Mononuclear cell (primary cell): ENCODE results near the gene PIGU. TPM values are rescaled to one million over a fixed set of nuclear protein-coding genes. Genes with fewer than 3 reads are reported as not detected.

Source experiments
- H3K27me3 ChIP-seq: 2 replicates; pipeline ENCODE4 v1.6.0; 2011; ENCODE audit warnings: low read length, control low read depth; ENCODE audit not compliant: insufficient read depth
- H3K4me1 ChIP-seq: 2 replicates; pipeline ENCODE4 v1.5.1; 2011; ENCODE audit warnings: mild to moderate bottlenecking, low read length, control low read depth; ENCODE audit not compliant: insufficient read depth
- H3K4me3 ChIP-seq: 2 replicates; pipeline ENCODE4 v1.5.1; 2011; ENCODE audit warnings: mild to moderate bottlenecking, low read length, moderate library complexity
- H3K9me3 ChIP-seq: 2 replicates; pipeline ENCODE4 v1.5.1; 2011; ENCODE audit warnings: low read depth, mild to moderate bottlenecking, control low read depth, low read length
- total RNA-seq: library from RNA; depleted of rRNA; stranded (reverse); fragments of >200 nt; gene quantifications from one replicate; pipeline ENCODE4 v1.2.3, GENCODE V29; 2012

Gene PIGU
- total RNA-seq, 1 donor: 4.3 TPM

DNA sequence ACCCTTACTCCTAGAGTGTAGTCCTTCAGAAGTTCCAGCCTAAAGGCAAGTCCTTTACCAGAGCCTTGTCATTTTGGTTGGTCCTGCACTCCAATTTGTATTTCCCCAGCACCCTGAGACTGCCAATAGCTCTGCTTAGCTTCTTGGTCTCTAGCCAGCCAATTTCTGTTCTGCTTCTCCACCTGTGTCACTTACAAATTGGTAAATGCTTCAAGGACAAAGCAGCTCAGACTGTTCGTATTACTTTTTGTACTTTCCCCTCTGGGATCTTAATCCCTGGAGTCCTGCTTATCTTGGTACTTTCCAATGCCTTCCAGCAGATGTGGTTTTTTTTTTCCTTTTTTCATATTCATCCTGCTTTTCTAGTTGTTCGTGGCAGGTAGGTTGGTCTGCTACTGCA lies 25.7 kb downstream of the PIGU start:
- Histone ChIP-seq H3K4me3 (no peak overlapping the region), H3K4me1 (no peaks in the 10 kb centered on the region), H3K27me3 (no peaks in the 10 kb centered on the region), H3K9me3 (no peaks in the 10 kb centered on the region)

DNA sequence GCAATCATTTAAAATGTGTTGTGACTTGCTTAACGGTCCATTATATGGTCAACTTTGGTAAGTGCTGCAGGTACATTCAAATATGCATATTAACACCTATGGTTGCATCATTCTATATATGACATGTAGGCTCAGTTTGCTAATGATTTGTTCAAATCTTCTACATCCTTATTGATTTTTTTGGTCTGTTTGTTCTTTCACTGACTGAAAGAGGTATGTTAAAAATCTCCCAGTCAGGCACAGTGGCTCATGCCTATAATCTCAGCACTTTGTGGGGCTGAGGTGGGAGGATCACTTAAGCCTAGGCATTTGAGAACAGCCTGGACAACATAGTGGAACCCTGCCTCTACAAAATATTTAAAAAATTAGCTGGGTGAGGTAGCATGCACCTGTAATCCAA lies 29.2 kb downstream of the PIGU start:
- H3K4me1 ChIP-seq: peaks cover 10% of the 10 kb centered on the region
- no peaks in the 10 kb centered on the region for H3K27me3 ChIP-seq
- H3K9me3 ChIP-seq: no peaks in the 10 kb centered on the region
- no peak overlapping the region for H3K4me3 ChIP-seq

DNA sequence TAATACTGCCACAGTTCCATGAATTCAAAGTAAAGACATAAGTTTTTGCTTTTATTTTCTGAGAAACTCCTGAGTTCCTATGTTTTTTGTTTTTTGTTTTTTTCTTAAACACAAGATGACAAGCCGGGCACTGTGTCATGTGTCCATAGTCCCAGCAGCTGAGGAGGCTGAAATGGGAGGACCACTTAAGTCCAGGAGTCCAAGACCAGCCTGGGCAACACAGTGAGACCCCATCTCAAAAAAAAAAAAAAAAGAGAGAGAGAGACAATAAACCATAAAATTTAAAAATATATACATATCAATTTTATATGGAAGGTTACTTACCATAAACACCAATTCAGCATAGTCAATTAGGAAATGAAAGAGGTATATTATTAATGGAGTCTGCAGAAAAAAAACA lies 31.9 kb downstream of the PIGU start:
- Histone ChIP-seq H3K9me3 (no peaks in the 10 kb centered on the region), H3K27me3 (no peaks in the 10 kb centered on the region), H3K4me3 (no peak overlapping the region), H3K4me1 (peaks cover 10% of the 10 kb centered on the region)

DNA sequence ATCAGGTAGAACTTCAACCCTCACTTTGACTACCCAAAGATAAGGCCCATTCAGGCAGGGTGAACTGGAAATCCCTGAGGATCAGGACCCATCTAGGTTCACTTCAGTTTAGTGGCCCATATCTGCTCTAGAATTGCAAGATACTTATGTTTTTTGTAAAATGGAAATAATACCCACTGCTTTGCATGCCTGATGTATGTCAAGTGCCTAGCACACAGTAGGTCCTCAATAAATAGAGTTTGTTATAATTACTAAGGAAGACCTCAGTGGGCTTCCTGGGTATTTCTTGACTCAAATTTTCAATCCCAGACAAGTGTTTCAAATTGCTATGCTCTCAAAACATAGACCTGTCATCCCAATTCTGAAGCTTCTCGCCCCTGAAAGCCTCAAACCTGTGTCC lies 32.5 kb downstream of the PIGU start:
- H3K4me1 ChIP-seq: peaks cover 10% of the 10 kb centered on the region
- H3K9me3 ChIP-seq: no peaks in the 10 kb centered on the region
- no peak overlapping the region for H3K4me3 ChIP-seq
- H3K27me3 ChIP-seq: no peaks in the 10 kb centered on the region

DNA sequence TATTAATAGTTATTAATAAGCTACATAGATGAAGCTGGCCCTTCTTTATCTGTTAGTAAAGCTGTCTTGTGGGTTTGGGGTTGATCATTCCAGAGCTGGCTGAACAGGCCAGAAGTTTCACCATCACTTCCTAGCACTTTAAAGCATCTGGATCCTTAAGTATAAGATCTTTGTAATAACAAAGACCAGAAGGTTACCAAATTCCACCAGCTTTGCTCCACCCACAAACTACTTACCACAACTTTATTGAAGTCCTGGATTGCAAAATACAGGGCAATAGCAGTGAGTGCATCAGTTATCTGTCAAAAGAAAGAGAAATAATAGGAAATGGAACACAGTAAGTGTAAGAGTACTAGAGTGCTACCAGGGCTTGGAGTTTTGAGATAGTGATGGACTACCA lies 33.0 kb downstream of the PIGU start:
- Histone ChIP-seq H3K9me3 (no peaks in the 10 kb centered on the region), H3K27me3 (no peaks in the 10 kb centered on the region), H3K4me1 (peaks cover 10% of the 10 kb centered on the region)

GRCh38 chr20:34642009-34642408 lies 34.9 kb downstream of the PIGU start:
- no peaks in the 10 kb centered on the region for H3K27me3 ChIP-seq
- H3K4me3 ChIP-seq: no peak overlapping the region
- H3K4me1 ChIP-seq: peaks cover 10% of the 10 kb centered on the region
- H3K9me3 ChIP-seq: no peaks in the 10 kb centered on the region

More for the DNA sequence above, 33.0 kb downstream of the PIGU start:
- no peak overlapping the region for H3K4me3 ChIP-seq

DNA sequence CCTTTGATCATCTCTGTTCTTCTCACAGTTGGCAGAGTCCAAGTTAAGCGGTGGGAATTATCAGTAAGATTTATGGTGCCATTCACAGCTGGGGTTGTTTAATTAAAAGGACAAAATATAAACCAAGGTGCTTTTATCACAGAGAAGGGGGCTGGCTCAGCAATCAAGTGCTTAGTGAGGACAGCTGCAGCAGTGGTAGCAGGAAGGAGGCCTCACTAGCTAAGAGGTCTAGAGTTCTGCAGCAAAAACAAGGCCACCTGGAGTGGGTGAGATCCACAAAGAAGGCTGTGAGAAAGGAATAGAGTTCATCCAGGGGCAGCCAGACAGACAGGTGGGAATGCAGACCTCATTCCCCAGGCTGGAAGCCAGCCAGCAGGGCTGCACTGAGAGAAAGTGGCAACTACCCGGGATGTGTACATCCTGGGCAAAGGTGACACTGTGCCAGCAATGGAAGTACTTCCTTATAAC lies 37.1 kb downstream of the PIGU start:
- no peak overlapping the region for H3K4me3 ChIP-seq
- H3K4me1 ChIP-seq: peaks cover 10% of the 10 kb centered on the region
- H3K27me3 ChIP-seq: no peaks in the 10 kb centered on the region
- H3K9me3 ChIP-seq: no peaks in the 10 kb centered on the region

- no peak overlapping the region for H3K4me3 ChIP-seq
- H3K9me3 ChIP-seq: no peaks in the 10 kb centered on the region
- H3K4me1 ChIP-seq: peaks cover 2% of the 10 kb centered on the region
- no peaks in the 10 kb centered on the region for H3K27me3 ChIP-seq
These were observed 38.4 kb downstream of the PIGU start for GRCh38 chr20:34638532-34638931.

DNA sequence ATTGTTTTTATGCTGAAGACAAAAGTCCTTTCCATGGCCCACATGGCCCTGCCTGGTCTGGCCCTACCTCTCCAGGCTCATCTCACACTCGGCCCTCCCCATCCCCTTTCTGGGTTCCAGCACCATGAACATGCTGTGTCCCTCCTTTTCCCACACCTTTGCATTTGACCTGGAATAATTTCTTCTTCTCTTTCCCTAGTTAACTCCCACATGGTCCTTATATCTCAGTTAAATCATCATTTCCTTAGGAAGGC lies 38.9 kb downstream of the PIGU start:
- Histone ChIP-seq H3K4me1 (no peaks in the 10 kb centered on the region), H3K4me3 (no peak overlapping the region), H3K9me3 (no peaks in the 10 kb centered on the region), H3K27me3 (no peaks in the 10 kb centered on the region)

DNA sequence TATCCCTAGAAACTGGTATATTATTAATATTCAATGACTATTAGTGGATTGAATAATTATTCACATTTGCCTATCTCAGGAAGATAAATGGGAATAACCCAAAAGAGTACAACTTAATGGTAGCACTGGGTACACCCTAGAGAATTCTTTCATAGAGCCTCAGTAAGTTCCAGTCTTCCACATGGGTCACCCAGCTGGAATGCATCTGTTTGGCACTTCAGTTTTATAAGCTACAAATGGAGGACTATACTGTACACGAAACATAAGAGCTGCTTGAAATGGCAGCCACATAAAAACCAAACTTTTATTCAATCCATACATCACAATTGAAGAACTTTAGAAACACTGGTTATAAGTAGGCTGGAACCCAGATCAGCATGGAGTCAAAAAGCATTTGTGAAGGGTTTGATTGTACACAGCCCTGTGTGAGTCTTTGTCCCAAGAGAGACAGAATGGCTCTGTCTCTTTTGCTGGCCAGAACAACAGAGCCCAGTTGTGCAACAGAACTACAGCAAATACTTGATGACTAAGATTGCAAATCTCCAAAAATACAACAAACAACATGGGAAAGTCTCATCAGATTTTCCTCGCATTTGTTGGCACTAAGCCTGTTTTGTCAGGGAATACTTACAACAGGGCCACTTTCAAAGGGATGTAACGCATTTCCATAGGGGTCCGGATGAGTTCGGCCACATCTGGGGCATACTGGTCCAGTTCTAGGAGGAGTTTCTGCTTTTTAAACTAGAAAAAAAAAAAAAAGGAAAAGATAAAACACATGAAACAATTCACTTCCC lies 39.5 kb downstream of the PIGU start:
- Histone ChIP-seq H3K4me3 (no peak overlapping the region), H3K9me3 (no peaks in the 10 kb centered on the region), H3K4me1 (no peaks in the 10 kb centered on the region), H3K27me3 (no peaks in the 10 kb centered on the region)

- Histone ChIP-seq H3K27me3 (no peaks in the 10 kb centered on the region), H3K9me3 (no peaks in the 10 kb centered on the region), H3K4me3 (no peak overlapping the region), H3K4me1 (no peaks in the 10 kb centered on the region)
These were observed 40.2 kb downstream of the PIGU start for GRCh38 chr20:34636648-34637047.

GRCh38 chr20:34634392-34634791 lies 42.5 kb downstream of the PIGU start:
- no peaks in the 10 kb centered on the region for H3K9me3 ChIP-seq
- no peak overlapping the region for H3K4me3 ChIP-seq
- no peaks in the 10 kb centered on the region for H3K27me3 ChIP-seq
- H3K4me1 ChIP-seq: no peaks in the 10 kb centered on the region

DNA sequence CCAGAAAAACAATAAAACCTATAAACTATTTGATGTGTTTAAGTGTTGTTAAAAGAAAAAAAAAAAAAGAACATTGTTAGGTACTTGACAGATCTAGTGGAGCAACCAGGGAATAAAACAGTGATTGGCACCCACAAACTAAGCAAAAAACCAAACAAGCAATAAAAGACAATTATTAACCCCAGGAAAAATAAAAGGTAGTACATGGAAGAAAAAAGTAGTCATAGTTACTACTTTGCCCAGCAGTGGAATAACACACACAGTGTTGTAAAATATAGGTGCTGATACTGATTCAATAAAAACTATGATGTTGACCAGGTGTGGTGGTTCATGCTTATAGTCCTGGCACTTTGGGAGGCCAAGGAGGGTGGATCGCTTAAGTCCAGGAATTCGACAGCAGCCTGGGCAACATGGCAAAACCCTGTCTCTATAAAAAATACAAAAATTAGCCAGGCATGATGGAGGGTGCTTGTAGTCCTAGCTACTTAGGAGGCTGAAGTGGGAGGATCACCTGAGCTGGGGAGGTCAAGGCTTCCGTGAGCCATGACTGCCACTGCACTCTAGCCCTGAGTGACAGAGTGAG lies 43.9 kb downstream of the PIGU start:
- H3K9me3 ChIP-seq: no peaks in the 10 kb centered on the region
- H3K4me3 ChIP-seq: no peak overlapping the region
- H3K27me3 ChIP-seq: no peaks in the 10 kb centered on the region
- no peaks in the 10 kb centered on the region for H3K4me1 ChIP-seq

DNA sequence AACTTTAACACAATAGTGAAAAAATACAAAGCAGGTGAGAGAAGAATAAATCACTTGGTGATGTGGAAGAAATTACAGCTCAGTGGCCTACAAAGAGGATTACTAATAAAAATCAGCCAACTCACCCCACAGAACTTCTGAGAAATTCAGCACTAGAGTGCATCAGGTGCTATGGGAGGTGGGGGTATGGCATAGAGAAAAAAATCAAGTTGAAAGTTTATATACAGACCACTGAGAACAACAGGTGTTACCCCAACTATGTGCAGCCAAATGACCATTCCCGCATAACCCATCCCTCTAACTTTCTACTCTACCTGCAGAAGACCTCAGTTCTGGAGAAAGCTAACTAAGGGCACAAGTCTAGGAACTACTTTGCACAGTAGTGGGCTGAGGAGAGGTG lies 47.0 kb downstream of the PIGU start:
- H3K4me1 ChIP-seq: no peaks in the 10 kb centered on the region
- no peaks in the 10 kb centered on the region for H3K27me3 ChIP-seq
- no peak overlapping the region for H3K4me3 ChIP-seq
- H3K9me3 ChIP-seq: no peaks in the 10 kb centered on the region

DNA sequence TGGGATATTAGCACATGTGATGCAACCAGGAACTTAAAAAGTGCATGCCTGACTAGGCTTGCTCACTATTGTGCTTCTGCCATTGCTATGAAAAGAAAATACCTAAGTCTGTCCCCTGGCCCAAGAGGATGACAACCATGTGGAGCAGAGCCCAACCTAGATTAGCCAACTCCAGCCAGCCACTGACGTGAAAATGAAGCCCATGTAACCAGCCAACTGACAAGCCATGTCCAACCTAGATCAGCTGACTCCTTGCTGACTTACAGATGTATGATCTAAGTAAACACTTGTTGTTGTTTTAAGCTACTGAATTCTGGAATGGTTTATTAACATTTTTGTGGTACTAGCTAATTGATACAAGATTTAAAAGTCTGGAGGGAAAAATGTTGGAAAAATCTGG lies 47.5 kb downstream of the PIGU start:
- Histone ChIP-seq H3K9me3 (no peaks in the 10 kb centered on the region), H3K4me3 (no peak overlapping the region), H3K27me3 (no peaks in the 10 kb centered on the region), H3K4me1 (no peaks in the 10 kb centered on the region)

GRCh38 chr20:34628026-34628425 lies 48.9 kb downstream of the PIGU start:
- Histone ChIP-seq H3K4me3 (no peak overlapping the region), H3K4me1 (peaks cover 7% of the 10 kb centered on the region), H3K9me3 (no peaks in the 10 kb centered on the region), H3K27me3 (no peaks in the 10 kb centered on the region)
